ENCODE measurements around the gene XYLT1.

The XYLT1 gene

DNA sequence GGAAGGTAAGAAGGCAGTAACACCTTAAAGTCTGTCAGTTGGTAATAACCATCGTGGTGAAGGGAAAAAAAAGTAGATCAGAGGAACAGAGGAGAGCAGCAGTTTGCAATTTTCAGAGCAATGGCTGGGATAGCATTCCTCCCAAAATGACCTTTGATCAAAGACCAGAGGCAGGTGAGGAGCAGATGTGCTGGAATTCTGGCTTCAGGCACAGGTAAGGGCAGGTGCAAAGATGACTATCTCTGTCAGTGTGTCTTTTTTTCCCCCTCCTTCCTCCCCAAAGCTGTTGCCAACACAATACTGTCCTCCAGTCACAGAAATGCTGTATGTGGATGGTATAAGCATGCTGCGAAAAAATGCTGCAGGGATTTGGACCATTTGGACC lies 166.7 kb downstream of the XYLT1 start:
- POLR2A ChIA-PET = no interaction called here
- Histone ChIP-seq H3K4me3 (ENCODE audit: low read depth, low read length) (no peak overlapping the region), H3K36me3 (ENCODE audit: control insufficient read depth in 2 of 2, insufficient read depth in 1 of 2, low read length in 2 of 2) (no peaks in the 10 kb centered on the region), H3K27ac (ENCODE audit: extremely low read depth, low read depth, low read length) (no peak overlapping the region), H3K9me3 (ENCODE audit: control insufficient read depth, insufficient read depth, low read depth, low read length) (no peaks in the 10 kb centered on the region), H3K4me1 (ENCODE audit: control insufficient read depth, insufficient read depth, low read length) (no peaks in the 10 kb centered on the region)
- CTCF ChIA-PET = no interaction called here
- TF ChIP-seq ZNF544 (tag by site-specific recombination; IDR thresholded peaks at IDR 0.05) = no peak
- TF ChIP-seq SALL2 (tag by site-specific recombination; IDR thresholded peaks at IDR 0.05; ENCODE audit: borderline replicate concordance) = no peak
- TF ChIP-seq REPIN1 (tag by site-specific recombination; IDR thresholded peaks at IDR 0.05; ENCODE audit: low read depth) = no peak
- TF ChIP-seq, protein P1, sequence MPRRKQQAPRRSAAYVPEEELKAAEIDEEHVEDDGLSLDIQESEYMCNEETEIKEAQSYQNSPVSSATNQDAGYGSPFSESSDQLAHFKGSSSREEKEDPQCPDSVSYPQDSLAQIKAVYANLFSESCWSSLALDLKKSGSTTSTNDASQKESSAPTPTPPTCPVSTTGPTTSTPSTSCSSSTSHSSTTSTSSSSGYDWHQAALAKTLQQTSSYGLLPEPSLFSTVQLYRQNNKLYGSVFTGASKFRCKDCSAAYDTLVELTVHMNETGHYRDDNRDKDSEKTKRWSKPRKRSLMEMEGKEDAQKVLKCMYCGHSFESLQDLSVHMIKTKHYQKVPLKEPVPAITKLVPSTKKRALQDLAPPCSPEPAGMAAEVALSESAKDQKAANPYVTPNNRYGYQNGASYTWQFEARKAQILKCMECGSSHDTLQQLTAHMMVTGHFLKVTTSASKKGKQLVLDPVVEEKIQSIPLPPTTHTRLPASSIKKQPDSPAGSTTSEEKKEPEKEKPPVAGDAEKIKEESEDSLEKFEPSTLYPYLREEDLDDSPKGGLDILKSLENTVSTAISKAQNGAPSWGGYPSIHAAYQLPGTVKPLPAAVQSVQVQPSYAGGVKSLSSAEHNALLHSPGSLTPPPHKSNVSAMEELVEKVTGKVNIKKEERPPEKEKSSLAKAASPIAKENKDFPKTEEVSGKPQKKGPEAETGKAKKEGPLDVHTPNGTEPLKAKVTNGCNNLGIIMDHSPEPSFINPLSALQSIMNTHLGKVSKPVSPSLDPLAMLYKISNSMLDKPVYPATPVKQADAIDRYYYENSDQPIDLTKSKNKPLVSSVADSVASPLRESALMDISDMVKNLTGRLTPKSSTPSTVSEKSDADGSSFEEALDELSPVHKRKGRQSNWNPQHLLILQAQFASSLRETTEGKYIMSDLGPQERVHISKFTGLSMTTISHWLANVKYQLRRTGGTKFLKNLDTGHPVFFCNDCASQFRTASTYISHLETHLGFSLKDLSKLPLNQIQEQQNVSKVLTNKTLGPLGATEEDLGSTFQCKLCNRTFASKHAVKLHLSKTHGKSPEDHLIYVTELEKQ (tag by site-specific recombination; IDR thresholded peaks at IDR 0.05; ENCODE audit: borderline replicate concordance) = no peak
- no peak for TF ChIP-seq ZNF626 (tag by site-specific recombination; IDR thresholded peaks at IDR 0.05)

DNA sequence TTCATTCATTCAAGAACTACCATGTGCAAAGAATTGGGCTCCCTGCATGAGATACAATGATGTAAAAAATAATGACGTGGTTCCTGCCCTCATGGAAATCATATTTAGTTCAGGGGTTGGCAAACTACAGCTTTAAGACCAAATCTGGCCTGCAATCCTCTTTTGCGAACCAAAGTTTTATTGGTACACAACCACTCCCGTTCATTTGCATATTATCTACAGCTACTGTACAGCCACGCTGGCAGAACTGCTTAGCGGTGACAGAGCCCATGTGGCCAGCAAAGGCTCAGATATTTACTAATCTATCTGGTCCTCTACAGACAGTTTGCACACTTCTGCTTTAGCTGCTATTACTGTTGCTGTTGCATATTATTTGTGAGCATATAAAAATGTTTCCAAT lies 167.7 kb downstream of the XYLT1 start:
- Histone ChIP-seq H3K36me3 (ENCODE audit: control insufficient read depth in 2 of 2, insufficient read depth in 1 of 2, low read length in 2 of 2) (no peaks in the 10 kb centered on the region), H3K4me3 (ENCODE audit: low read depth, low read length) (no peak overlapping the region), H3K27ac (ENCODE audit: extremely low read depth, low read depth, low read length) (no peak overlapping the region), H3K9me3 (ENCODE audit: control insufficient read depth, insufficient read depth, low read depth, low read length) (no peaks in the 10 kb centered on the region), H3K4me1 (ENCODE audit: control insufficient read depth, insufficient read depth, low read length) (no peaks in the 10 kb centered on the region)
- TF ChIP-seq ZNF48 (tag by site-specific recombination; IDR thresholded peaks at IDR 0.05) (no peak), ZBTB1 (tag by site-specific recombination; IDR thresholded peaks at IDR 0.05) (no peak), PRDM1 (tag by site-specific recombination; IDR thresholded peaks at IDR 0.05) (no peak), ZNF626 (tag by site-specific recombination; IDR thresholded peaks at IDR 0.05) (no peak), ZBTB17 (tag by site-specific recombination; IDR thresholded peaks at IDR 0.05) (no peak), IKZF3 (tag by site-specific recombination; IDR thresholded peaks at IDR 0.05) (no peak), ZNF521 (tag by site-specific recombination; IDR thresholded peaks at IDR 0.05) (no peak)
- TF ChIP-seq, protein P2, sequence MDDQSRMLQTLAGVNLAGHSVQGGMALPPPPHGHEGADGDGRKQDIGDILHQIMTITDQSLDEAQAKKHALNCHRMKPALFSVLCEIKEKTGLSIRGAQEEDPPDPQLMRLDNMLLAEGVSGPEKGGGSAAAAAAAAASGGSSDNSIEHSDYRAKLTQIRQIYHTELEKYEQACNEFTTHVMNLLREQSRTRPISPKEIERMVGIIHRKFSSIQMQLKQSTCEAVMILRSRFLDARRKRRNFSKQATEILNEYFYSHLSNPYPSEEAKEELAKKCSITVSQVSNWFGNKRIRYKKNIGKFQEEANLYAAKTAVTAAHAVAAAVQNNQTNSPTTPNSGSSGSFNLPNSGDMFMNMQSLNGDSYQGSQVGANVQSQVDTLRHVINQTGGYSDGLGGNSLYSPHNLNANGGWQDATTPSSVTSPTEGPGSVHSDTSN (CRISPR knock-in tag; IDR thresholded peaks at IDR 0.05) = no peak
- POLR2A ChIA-PET = no interaction called here
- CTCF ChIA-PET = no interaction called here

DNA sequence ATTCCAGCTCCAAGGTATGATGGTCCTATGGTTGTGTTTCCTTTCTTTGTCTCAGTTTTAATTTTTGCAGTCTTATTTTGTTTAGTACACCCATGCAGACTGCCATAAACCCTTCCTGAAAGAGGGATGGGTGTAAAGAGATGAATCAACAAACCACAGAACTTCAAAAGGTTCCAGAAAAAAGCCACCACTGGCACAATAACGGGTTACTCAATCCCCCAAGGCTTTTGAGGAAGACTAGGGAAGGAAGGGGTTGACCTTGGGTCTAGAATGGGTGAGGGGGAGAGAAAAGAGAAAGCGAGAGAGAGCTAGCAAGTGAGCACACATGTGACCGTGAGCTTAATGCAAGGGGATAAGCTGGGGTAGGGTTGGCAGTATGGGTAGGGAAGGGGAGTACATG lies 168.1 kb downstream of the XYLT1 start:
- Histone ChIP-seq H3K36me3 (ENCODE audit: control insufficient read depth in 2 of 2, insufficient read depth in 1 of 2, low read length in 2 of 2) (no peaks in the 10 kb centered on the region), H3K27ac (ENCODE audit: extremely low read depth, low read depth, low read length) (no peak overlapping the region), H3K4me1 (ENCODE audit: control insufficient read depth, insufficient read depth, low read length) (no peaks in the 10 kb centered on the region), H3K4me3 (ENCODE audit: low read depth, low read length) (no peak overlapping the region), H3K9me3 (ENCODE audit: control insufficient read depth, insufficient read depth, low read depth, low read length) (no peaks in the 10 kb centered on the region)
- POLR2A ChIA-PET = no interaction called here
- CTCF ChIA-PET = interaction anchor here (0.7 kb wide), 1 partner anchor 469 kb away, joined by 3 read pairs; no protein-coding TSS in a partner anchor
- TF ChIP-seq, protein P3, sequence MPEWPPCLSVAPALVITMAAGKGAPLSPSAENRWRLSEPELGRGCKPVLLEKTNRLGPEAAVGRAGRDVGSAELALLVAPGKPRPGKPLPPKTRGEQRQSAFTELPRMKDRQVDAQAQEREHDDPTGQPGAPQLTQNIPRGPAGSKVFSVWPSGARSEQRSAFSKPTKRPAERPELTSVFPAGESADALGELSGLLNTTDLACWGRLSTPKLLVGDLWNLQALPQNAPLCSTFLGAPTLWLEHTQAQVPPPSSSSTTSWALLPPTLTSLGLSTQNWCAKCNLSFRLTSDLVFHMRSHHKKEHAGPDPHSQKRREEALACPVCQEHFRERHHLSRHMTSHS (tag by site-specific recombination; IDR thresholded peaks at IDR 0.05) = no peak
- TF ChIP-seq ZBTB8A (tag by site-specific recombination; IDR thresholded peaks at IDR 0.05) = no peak
- no peak for TF ChIP-seq ZNF114 (tag by site-specific recombination; IDR thresholded peaks at IDR 0.05)
- no peak for TF ChIP-seq ZNF404 (tag by site-specific recombination; IDR thresholded peaks at IDR 0.05)
- no peak for TF ChIP-seq ZNF677 (tag by site-specific recombination; IDR thresholded peaks at IDR 0.05)
- no peak for TF ChIP-seq ZNF274 (IDR thresholded peaks at IDR 0.05; ENCODE audit: low read length)
- no peak for TF ChIP-seq ZNF274 (tag by site-specific recombination; IDR thresholded peaks at IDR 0.05; ENCODE audit: borderline replicate concordance)
- TF ChIP-seq, protein P4, sequence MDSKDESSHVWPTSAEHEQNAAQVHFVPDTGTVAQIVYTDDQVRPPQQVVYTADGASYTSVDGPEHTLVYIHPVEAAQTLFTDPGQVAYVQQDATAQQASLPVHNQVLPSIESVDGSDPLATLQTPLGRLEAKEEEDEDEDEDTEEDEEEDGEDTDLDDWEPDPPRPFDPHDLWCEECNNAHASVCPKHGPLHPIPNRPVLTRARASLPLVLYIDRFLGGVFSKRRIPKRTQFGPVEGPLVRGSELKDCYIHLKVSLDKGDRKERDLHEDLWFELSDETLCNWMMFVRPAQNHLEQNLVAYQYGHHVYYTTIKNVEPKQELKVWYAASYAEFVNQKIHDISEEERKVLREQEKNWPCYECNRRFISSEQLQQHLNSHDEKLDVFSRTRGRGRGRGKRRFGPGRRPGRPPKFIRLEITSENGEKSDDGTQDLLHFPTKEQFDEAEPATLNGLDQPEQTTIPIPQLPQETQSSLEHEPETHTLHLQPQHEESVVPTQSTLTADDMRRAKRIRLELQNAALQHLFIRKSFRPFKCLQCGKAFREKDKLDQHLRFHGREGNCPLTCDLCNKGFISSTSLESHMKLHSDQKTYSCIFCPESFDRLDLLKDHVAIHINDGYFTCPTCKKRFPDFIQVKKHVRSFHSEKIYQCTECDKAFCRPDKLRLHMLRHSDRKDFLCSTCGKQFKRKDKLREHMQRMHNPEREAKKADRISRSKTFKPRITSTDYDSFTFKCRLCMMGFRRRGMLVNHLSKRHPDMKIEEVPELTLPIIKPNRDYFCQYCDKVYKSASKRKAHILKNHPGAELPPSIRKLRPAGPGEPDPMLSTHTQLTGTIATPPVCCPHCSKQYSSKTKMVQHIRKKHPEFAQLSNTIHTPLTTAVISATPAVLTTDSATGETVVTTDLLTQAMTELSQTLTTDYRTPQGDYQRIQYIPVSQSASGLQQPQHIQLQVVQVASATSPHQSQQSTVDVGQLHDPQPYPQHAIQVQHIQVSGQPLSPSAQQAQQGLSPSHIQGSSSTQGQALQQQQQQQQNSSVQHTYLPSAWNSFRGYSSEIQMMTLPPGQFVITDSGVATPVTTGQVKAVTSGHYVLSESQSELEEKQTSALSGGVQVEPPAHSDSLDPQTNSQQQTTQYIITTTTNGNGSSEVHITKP (tag by site-specific recombination; IDR thresholded peaks at IDR 0.05) = no peak
- TF ChIP-seq RBAK (tag by site-specific recombination; IDR thresholded peaks at IDR 0.05) = no peak
- no peak for TF ChIP-seq ZNF426 (tag by site-specific recombination; IDR thresholded peaks at IDR 0.05)
- TF ChIP-seq ZNF239 (tag by site-specific recombination; IDR thresholded peaks at IDR 0.05) = no peak
- no peak for TF ChIP-seq ZBTB20 (tag by site-specific recombination; IDR thresholded peaks at IDR 0.05)

Data from HEK293 (cell line).